ENCODE data around the gene SELP. TPM values are rescaled to one million over a fixed set of nuclear protein-coding genes. Genes with fewer than 3 reads are reported as not detected.

The SELP gene
- total RNA-seq, 8 experiments from 2014 or later = 0.10 to 2.6 (median 0.61) TPM; not detected in 4

Other genes starting within 250 kb of the SELP start
- 10 to 100 TPM in 5 of 8 experiments, 1 to 10 TPM in 1, under 1 TPM in 2; 0.20 to 37.4 (median 27.3) TPM for gene CCDC181, start 202.7 kb downstream of the SELP start, total RNA-seq
- gene SLC19A2, start 144.2 kb downstream of the SELP start, total RNA-seq = 10 to 100 TPM in 6 of 8 experiments, 1 to 10 TPM in 2; 8.6 to 20.8 (median 13.5) TPM
- gene F5, start 43.6 kb downstream of the SELP start, total RNA-seq = 10 to 100 TPM in 1 of 8 experiments, under 1 TPM in 6, not detected in 1; 0.07 to 30.1 (median 0.20) TPM
- gene SELL, start 81.5 kb upstream of the SELP start, total RNA-seq = 10 to 100 TPM in 1 of 8 experiments, under 1 TPM in 3, not detected in 4; 0.41 to 28.3 (median 0.67) TPM
- gene SELE, start 104.0 kb upstream of the SELP start, total RNA-seq = under 1 TPM in 3 of 8 experiments, not detected in 5; 0.08 to 0.47 (median 0.21) TPM
- gene METTL18, start 164.8 kb upstream of the SELP start, total RNA-seq = 10 to 100 TPM in 3 of 8 experiments, 1 to 10 TPM in 5; 6.5 to 17.0 (median 9.3) TPM